NOMO-1 treated with DMSO at 0.1 percent for 48 hours (cell line): ENCODE measurements around the gene KEAP1.
"Not testable (repeated sequence)": the region's sequence is repeated elsewhere in the genome, so short reads cannot be mapped to it uniquely, and the experiment has no call there.

Experiments used
- DNase-seq: peaks from one replicate; lab custom pipeline; 2025; ENCODE audit not compliant: unreplicated experiment; lab: John Stamatoyannopoulos, UW

The KEAP1 gene

DNA sequence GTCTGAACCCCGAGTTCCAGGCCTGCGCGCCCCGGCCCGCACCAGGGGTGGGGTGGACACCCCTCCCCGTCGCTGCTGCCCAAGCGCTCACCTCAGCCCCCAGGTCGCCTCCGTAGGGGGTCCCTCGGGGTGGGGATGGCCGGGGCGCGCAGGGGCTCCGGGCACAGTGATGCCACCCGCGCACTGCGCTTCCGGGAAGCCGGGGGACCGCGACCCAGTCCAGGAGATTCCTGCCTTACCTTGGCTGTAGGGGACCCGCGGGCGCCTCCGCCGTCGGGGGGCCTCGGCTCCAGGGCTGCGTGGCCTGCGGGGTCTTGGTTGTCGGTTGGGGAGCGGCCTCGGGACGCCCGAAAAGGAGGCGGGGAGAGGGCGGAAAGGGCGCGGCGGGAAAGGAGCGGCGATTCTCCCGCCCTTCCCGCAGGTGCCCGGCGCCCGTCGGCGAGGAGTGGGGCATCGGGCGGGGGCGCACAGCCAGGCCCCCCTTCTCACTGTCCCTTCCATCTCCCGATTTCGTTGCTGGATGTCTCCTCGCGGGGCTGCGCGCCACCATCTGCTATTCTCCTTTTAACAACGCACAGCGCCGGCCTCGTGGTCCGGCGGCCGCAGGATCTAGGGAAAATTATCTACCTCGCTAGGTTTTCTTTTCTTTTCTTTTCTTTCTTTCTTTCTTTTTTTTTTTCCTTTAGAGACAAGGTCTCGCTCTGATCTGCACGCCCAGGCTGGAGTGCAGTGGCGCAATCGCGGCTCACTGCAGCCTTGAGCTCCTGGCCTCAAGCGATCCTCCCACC lies at the start of gene KEAP1:
Gene KEAP1 (minus strand): TSS at position 355 of the 788 bp plus-strand sequence. CDS start 3,323 bp downstream, outside the sequence.
- DNase-seq, result peak; percentile 63

DNA sequence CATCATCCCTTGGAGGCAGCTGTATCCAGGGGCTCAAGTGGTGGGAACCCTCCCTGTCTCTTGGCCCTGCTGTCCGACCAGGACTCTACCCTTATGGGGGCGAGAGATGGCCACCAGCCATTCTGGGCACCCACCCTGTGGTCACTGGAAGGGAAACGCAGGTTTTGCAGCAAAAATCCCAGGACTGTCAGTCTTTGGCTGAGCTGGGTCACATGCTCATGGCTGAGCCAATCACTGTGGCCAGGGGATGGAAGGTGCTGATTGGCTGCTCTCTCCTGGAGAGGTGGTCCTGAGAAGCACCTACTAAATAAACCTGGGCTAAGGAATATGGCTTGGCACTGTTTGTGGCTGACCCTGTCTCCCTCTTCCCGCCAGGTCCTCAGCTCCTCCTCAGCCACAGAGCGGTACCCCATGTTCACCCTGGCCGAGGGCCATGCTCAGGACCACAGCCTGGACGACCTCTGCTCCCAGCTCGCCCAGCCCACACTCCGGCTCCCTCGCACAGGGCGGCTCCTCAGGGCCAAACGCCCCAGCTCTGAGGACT lies 49.4 kb upstream of the KEAP1 start:
- no peak for DNase-seq

DNA sequence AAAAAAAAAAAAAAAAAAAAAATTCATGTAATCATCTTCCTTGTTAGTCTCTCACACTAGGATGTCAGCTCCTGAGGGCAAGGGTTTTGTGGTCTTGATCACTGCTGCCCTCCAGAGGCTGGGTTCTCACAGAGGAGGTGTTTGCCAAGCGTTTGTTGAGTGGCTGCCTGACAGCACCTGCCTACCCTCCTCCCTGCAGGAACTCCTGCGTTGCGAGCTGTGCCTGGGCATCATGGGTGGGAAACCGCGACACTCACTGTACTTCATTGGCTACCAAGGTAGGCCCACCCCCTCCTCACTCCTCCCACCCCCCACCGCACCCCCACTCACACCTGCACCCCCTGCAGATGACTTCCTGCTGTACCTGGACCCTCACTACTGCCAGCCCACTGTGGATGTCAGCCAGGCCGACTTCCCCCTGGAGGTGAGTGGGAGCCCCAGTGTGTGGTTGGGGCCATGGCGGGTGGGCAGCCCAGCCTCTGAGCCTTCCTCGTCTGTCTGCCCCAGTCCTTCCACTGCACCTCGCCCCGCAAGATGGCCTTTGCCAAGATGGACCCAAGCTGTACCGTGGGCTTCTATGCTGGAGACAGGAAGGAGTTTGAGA lies 48.6 kb upstream of the KEAP1 start:
- peak; percentile 66 for DNase-seq

DNA sequence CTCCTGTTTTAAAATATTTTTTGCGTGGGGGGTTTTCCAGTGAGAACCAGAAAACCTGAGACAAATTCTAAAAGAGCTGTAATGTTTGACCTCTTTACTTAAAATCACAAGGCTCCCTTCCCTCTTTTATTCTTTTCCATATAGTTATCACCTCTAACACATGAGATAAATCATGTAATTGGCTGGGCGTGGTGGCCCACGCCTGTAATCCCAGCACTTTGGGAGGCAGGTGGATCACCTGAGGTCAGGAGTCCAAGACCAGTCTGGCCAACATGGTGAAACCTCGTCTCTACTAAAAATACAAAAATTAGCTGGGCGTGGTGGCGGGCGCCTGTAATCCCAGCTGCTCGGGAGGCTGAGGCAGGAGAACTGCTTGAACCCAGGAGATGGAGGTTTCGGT lies 47.9 kb upstream of the KEAP1 start:
- DNase-seq, result not testable (repeated sequence)

DNA sequence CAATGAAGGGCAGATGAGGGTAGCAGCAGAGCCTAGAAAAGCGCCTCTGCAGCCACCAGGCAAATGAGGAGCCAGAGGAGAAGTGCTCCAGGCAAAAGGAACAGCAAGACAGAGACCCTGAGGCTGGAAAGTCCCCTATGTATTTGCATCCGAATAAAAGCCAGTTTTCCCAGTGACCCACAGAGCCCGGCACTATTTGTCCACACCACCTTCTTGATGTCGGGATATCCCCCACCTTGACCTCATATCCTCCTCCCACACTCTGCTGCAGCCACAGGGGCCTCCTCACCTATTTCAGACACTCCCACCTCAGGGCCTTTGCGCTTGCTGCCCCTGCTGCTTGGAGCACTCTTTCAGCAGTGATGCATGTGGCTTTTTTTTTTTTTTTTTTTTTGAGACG lies 47.2 kb upstream of the KEAP1 start:
- DNase-seq, result no peak

DNA sequence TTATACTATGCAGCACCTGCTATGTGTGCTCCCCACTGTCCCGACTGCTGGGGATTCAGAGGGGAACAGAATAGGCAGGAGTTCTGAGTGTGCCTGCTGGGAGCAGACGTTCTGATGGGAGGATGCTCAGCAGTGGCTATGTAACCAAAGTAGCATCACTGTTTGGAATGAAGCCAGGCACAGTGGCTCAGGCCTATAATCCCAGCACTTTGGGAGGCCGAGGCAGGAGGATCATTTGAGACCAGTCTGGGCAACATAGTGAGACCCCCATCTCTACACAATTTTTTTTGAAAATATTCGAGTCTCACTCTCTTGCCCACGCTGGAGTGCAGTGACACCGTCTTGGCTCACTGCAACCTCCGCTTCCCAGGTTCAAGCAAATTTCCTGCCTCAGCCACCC lies 46.6 kb upstream of the KEAP1 start:
- DNase-seq, result no peak

DNA sequence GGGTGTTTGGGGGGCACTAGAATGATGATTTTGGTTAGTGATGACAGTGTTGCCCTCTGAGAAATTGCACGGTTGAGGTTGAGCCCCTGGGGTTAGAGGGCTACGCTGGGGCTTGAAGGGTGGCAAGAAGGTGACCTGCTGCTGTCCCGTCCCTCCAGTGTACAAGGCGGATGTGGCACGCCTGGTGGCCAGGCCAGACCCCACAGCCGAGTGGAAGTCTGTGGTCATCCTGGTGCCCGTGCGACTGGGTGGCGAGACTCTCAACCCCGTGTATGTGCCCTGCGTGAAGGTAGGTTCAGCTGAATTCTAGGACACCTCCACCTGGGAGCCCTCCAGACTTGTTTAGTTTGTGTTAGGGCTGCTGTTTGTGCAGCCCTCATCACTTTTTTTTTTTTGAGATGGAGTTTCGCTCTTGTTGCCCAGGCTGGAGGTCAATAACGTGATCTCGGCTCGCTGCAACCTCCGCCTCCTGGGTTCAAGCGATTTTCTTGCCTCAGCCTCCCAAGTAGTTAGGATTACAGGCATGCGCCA lies 45.7 kb upstream of the KEAP1 start:
- DNase-seq, result no peak

DNA sequence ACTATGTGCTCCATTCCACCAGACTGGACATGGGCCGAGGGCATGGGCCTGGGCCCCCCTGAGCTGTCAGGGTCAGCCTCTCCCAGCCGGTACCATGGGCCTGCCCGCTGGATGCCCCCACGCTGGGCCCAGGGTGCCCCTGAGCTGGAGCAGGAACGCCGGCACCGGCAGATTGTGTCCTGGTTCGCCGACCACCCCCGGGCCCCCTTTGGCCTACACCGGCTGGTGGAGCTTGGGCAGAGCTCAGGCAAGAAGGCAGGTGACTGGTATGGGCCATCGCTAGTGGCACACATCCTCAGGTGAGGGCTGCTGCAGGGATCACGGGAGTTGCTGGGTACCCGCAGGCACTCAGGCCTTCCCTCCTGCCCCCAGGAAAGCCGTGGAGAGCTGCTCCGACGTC lies 43.7 kb upstream of the KEAP1 start:
- no peak for DNase-seq

DNA sequence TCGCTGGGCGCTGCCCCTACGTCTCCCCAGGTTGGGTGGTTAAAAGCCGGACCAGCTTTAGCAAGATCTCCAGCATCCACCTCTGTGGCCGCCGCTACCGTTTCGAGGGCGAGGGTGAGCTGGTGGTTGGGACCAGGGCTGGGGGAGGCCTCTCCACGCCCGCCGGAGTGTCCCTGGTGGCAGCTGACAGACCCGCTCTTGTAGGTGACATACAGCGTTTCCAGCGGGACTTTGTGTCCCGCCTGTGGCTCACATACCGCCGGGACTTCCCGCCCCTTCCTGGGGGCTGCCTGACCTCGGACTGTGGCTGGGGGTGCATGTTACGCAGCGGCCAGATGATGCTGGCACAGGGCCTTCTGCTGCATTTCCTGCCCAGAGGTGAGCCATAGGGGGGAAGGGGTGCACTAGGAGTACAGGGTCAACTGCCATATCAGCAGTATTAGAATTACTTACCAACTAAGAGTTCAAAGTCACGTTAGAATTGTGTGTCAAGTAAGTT lies 41.6 kb upstream of the KEAP1 start:
- DNase-seq, result no peak

DNA sequence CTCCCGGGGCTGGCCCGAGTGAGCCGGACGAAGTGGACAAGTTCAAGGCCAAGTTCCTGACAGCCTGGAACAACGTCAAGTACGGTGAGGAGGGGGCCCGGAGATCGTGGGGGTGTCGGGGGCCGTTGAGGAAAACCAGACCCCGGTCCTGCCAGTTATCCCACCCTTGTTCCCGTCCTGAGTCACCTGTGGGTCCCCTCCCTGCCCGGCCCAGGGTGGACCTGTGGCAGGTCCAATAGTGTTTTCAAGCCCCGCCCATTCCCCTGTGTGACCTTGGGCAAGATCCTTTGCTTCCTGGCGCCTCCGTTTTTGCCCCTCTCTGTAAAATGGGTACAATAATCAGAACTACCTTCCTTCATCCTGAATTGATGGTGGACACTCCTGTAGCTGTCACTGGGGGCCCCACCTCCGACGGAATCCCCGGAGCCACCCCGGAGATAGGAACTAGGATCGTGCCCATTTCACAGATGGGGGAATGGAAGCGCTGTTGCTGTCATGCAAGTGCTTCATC lies 41.1 kb upstream of the KEAP1 start:
- DNase-seq, result no peak

DNA sequence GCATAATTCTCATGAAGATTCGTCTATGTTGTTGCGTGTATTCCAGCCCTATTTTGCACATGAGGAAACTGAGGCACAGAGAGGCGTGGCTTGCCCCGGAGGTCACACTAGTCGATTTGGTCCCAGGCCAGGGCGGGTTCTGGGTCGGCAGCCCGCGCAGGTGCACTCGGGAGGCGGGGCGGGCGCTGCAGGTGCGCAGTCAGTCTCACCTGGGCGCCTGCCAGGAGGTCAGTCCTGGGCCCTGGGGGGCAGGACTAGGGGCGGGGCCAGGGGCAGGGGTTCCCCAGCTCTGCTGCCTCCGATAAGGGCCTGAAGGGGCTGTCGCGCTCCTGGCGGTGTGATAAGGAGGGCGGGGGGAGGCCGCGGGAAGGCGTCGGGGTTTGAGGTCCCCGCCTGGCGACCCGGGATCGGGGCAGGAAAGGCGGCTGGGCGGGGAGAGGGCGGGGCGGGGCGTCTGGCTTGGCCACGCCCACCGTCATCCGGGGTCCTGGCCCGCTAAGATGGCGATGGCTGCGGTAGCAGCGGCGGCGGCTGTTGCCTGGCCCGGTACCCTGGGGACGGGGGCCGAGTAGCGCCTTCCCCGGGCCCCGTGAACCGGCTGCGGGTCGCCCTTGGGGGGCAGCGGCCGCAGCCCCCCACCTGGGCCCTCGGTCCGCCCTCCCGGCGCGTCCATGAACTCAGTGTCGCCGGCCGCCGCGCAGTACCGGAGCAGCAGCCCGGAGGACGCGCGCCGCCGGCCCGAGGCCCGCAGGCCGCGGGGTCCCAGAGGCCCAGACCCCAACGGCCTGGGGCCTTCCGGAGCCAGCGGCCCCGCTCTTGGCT lies 40.5 kb upstream of the KEAP1 start, which contains the start of gene ATG4D:
Gene ATG4D (plus strand): TSS at position 485 of the 822 bp plus-strand sequence. CDS start 187 bp downstream, at position 672.
- DNase-seq, result peak; percentile 53

DNA sequence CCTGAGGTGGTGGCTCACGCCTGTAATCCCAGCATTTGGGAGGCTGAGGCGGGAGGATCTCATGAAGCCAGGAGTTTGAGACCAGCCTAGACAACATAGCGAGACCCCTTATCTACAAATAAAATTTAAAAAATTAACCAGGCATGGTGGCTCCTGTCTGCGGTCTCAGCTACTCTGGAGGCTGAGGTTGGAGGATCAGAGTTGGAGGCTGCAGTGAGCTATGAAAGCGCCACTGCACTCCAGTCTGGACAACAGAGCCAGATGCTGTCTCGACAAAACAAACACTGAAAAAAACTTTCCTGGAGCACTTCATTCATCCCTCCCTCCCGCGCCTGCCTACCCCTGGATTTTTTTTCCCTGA lies 39.9 kb upstream of the KEAP1 start:
- no peak for DNase-seq

DNA sequence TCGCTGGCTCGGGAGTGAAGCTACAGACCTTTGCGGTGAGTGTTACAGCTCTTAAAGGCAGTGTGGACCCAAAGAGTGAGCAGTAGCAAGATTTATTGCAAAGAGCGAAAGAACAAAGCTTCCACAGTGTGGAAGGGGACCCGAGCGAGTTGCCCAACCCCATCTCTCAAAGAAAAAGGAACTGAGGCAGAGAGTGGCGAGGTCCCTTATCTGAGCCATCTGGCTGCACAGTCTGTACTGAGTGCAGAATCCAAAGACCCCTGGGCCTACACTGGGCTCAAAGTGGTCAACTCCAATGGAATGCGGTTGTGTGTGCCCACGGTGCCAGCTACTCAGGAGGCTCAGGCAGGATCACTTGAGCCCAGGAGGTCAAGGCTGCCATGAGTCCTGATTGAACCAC lies 35.9 kb upstream of the KEAP1 start:
- DNase-seq, result peak; percentile 42

DNA sequence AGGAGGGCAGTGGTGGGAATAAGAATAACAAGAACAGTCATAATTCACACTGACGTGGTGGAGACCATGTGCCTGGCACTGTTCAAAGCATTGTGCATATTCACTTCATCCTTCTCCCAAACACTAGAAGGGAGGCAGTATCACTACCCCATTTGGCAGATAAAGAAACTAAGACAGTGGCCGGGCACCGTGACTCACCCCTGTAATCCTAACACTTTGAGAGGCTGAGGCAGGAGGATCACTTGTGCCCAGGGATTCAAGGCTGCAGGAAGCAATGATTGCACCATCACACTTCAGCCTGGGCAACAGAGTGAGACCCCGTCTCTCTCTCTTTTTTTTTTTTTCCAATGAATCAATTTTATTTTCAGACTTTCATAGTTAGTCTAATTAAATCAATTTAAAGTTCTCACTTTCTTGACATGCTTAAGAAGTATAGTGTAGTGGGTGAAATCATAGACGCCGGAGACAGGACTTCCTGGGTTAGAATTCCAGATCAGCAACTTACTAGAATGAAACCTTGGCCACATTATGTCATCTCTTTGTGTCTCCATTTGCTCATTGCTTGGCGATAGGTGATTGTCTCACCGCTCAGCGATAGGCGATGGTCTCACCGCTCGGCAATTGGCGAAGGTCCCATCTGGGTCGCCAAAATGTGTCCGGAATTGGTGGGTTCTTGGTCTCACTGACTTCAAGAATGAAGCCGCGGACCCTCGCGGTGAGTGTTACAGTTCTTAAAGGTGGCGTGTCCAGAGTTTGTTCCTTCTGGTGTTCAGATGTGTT lies 35.2 kb upstream of the KEAP1 start:
- peak; percentile 34 for DNase-seq

DNA sequence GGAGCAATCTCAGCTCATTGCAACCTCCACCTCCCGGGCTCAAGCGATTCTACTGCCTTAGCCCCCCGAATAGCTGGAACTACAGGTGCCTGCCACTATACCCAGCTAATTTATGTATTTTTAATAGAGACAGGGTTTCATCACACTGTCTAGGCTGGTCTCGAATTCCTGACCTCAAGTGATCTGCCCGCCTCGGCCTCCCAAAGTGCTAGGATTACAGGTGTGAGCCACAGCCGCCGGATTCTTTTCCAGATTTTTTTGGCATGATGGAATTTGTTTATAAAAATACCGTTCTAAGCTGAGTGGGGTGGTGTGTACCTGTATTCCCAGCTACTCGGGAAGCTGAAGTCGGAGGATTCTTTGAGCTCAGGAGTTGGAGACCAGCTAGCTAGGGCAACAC lies 34.5 kb upstream of the KEAP1 start:
- DNase-seq, result no peak

DNA sequence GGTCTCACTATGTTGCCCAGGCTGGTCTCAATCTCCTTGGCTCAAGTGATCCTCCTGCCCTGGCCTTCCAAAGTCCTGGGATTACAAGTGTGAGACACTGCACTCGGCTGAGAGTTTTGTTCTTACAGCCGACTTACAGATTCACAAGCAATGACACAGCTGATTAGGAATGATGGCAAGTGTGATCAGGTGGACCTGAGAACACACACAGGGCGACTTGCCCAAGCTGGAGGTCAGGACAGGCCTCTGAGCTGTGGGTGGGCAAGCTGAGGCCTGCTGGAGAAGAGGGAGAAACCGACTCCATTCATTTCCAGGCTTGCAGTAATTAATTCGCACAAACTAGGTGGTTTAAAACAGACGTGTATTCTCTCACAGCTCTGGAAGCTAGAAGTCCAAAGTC lies 32.5 kb upstream of the KEAP1 start:
- DNase-seq, result no peak

DNA sequence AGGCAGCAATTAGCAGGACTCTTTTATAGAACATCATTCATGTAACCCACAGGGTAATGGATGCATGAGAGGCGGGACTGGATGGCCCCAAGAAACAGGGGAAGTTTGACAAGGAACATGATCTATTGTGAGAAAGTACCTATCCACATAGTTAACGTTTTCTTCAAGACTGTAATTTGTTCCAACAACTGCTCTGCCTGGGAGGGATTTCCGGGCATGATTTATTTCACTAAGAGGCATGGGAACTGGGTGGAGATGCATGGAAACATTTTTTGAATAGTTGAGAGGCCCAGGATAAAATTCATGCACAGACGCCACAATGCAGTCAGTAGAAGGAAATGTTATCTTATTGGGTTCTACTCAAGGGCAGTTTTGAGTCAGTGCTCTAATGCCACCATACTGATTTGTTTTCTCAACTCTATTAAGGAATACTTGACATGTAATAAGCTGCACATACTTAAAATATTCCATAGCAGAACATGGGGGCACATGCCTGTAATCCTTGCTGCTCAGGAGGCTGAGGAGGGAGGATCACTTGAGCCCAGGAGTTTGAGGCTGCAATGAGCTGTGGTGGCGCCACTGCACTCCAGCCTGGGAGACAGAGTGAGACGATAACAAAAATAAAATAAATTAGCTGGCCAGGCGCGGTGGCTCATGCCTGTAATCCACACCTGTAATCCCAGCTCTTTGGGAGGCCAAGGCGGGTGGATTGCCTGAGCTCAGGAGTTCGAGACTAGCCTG lies 30.7 kb upstream of the KEAP1 start:
- peak; percentile 53 for DNase-seq

DNA sequence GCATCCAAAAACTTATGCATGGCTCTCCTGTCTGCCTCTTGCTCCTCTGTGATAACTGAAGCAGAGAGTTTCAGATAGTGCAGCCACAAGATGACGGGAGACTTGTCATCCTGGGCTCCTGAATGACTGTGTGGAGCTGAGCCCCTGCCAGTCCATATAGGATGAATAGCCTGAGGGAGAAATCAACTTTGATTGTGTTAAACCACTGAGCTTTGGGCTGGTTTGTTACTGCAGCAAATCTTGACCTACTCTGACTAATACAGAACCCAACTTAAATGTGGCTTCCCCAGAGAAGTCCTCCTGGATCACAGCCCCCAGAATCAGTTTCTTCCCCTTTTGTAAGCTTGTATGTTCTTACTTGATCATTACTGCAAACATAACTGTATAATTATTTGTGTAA lies 29.3 kb upstream of the KEAP1 start:
- no peak for DNase-seq

DNA sequence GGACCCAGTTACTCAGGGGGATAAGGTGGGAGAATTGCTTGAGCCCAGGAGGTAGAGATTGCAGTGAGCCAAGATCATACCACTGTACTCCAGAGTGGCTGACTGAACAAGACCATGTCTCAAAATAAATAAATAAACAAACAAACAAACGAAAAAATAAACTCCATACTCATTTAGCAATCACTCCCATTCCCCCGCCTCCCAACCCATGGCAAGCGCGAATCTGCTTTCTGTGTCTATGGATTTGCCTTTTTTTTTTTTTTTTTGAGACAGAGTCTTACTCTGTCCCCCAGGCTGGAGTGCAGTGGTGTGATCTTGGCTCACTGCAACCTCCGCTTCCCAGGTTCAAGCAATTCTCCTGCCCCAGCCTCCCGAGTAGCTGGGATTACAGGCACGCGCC lies 23.7 kb upstream of the KEAP1 start:
- DNase-seq, result not testable (repeated sequence)
